Activated T-cell treated with anti-CD3 and anti-CD28 coated beads for 24 hours (primary cell): ENCODE data around the gene TTC24.
A peak's percentile ranks its signal among the peaks of the same experiment; 100 is the strongest.
"Not testable (repeated sequence)": the region's sequence is repeated elsewhere in the genome, so short reads cannot be mapped to it uniquely, and the experiment has no call there.

Experiments used
- DNase-seq: peaks from one replicate; pipeline ENCODE4 v3.0.0-alpha.2; 2020; ENCODE audit warnings: low read depth

The TTC24 gene

GRCh38 chr1:156608981-156609380 is 29.5 kb downstream of the TTC24 start:
- DNase-seq: no peak

GRCh38 chr1:156610072-156610471 is 30.5 kb downstream of the TTC24 start:
- DNase-seq: not testable (repeated sequence)

GRCh38 chr1:156612666-156613065 is 33.1 kb downstream of the TTC24 start:
- no peak for DNase-seq

GRCh38 chr1:156615946-156616345 is 36.4 kb downstream of the TTC24 start:
- DNase-seq: no peak

- DNase-seq: no peak
Measured at GRCh38 chr1:156616463-156616862, 36.9 kb downstream of the TTC24 start.

GRCh38 chr1:156618853-156619581 is 39.5 kb downstream of the TTC24 start, which contains the start of gene HAPLN2:
HAPLN2 (plus strand) TSS chr1:156619415; CDS start chr1:156623491, 4,076 bp downstream.
- DNase-seq: no peak

GRCh38 chr1:156619582-156619955 is 40.0 kb downstream of the TTC24 start:
- DNase-seq: no peak

GRCh38 chr1:156622581-156623297 is 43.2 kb downstream of the TTC24 start:
- no peak for DNase-seq

- DNase-seq: no peak
Measured at GRCh38 chr1:156623946-156624813, 44.7 kb downstream of the TTC24 start.

GRCh38 chr1:156624814-156625435 is 45.4 kb downstream of the TTC24 start:
- no peak for DNase-seq

- DNase-seq: peak; percentile 49
Measured at GRCh38 chr1:156625436-156626078, 46.0 kb downstream of the TTC24 start.

GRCh38 chr1:156626079-156626438 is 46.5 kb downstream of the TTC24 start:
- DNase-seq: no peak

- peak; percentile 29 for DNase-seq
Measured at GRCh38 chr1:156627313-156627880, 47.9 kb downstream of the TTC24 start.

GRCh38 chr1:156629823-156630449 is 50.4 kb downstream of the TTC24 start:
- DNase-seq: no peak

GRCh38 chr1:156631152-156631551 is 51.6 kb downstream of the TTC24 start:
- not testable (repeated sequence) for DNase-seq

- DNase-seq: no peak
Measured at GRCh38 chr1:156632355-156632754, 52.8 kb downstream of the TTC24 start.
